HepG2 (cell line): Measurements from ENCODE around the gene ALDH3B1.
"Not testable (repeated sequence)": the region's sequence is repeated elsewhere in the genome, so short reads cannot be mapped to it uniquely, and the experiment has no call there.

ENCODE experiments used
- CEBPG ChIP-seq: IDR thresholded peaks from 2 replicates; pipeline ENCODE4 v1.6.1; 2016
- ELF3 ChIP-seq: IDR thresholded peaks from 2 replicates; pipeline ENCODE4 v1.6.1; 2016; ENCODE audit warnings: missing genetic modification reagents, missing compliant biosample characterization
- FOXJ3 ChIP-seq: sonication (generic); formaldehyde crosslinking; IDR thresholded peaks from 2 replicates; pipeline ENCODE4 v1.4.0; 2020; ENCODE audit warnings: missing genetic modification reagents, mild to moderate bottlenecking, borderline replicate concordance
- MAFK ChIP-seq, 2 experiments: IDR thresholded peaks in 1 of 2; conservative IDR thresholded peaks in 1 of 2; 2 replicates each; pipeline ENCODE4 v1.6.1; 2011; ENCODE audit warnings: improper control_type of control experiment in 2 of 2, low read length in 2 of 2
- SALL1 ChIP-seq: sonication (generic); formaldehyde crosslinking; IDR thresholded peaks from 2 replicates; pipeline ENCODE4 v1.8.0; 2022; ENCODE audit warnings: mild to moderate bottlenecking, missing genetic modification reagents
- YY1 ChIP-seq: IDR thresholded peaks from 2 replicates; pipeline ENCODE4 v1.6.1; 2011; ENCODE audit warnings: low read length, low read depth, moderate library complexity, mild to moderate bottlenecking; ENCODE audit not compliant: insufficient read depth, insufficient replicate concordance
- ZNF674 ChIP-seq: sonication (generic); formaldehyde crosslinking; IDR thresholded peaks from 2 replicates; pipeline ENCODE4 v1.5.0; 2020; ENCODE audit warnings: low read depth, mild to moderate bottlenecking, missing genetic modification reagents
- TF ChIP-seq, protein P1 (sequence below): sonication (generic); formaldehyde crosslinking; IDR thresholded peaks from 2 replicates; pipeline ENCODE4 v1.4.0; 2020; ENCODE audit warnings: mild to moderate bottlenecking, missing genetic modification reagents

DNA sequence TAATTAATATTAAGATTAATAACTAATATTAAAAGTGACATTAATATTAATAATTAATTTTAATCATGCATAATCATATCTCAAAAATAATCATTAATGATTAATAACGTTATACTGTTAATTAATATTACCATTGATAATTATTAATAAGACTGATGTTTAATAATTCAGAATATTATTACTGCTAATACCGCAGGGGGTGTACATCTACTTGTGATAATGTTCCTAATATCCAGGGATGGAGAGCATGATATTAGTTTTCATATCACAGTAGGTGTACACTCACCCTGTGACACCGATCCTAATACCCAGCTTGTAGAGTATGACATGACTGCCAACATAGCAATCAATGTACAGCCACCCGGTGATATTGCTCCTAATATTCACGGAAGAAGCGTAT, 24.8 kb upstream of the ALDH3B1 start:
- TF ChIP-seq FOXJ3 (CRISPR knock-in tag); MAFK (conservative IDR thresholded peaks at IDR 0.05 in 1 of 2, IDR thresholded peaks at IDR 0.05 in 1 of 2; ENCODE audit: low read length in 2 of 2); ELF3 (CRISPR knock-in tag); YY1; CEBPG (CRISPR knock-in tag); ZNF674 (CRISPR knock-in tag); SALL1 (CRISPR knock-in tag): not testable (repeated sequence)
- TF ChIP-seq, protein P1, sequence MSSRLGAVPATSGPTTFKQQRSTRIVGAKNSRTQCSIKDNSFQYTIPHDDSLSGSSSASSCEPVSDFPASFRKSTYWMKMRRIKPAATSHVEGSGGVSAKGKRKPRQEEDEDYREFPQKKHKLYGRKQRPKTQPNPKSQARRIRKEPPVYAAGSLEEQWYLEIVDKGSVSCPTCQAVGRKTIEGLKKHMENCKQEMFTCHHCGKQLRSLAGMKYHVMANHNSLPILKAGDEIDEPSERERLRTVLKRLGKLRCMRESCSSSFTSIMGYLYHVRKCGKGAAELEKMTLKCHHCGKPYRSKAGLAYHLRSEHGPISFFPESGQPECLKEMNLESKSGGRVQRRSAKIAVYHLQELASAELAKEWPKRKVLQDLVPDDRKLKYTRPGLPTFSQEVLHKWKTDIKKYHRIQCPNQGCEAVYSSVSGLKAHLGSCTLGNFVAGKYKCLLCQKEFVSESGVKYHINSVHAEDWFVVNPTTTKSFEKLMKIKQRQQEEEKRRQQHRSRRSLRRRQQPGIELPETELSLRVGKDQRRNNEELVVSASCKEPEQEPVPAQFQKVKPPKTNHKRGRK (CRISPR knock-in tag) = not testable (repeated sequence)
